HG03064 (cell line): ENCODE measurements around the gene SBK3.
"Not testable (repeated sequence)": the region's sequence is repeated elsewhere in the genome, so short reads cannot be mapped to it uniquely, and the experiment has no call there.

Experiments used
- ATAC-seq: cut with Tn5 transposase; IDR thresholded peaks from one replicate; pipeline ENCODE4 v1.9.1; 2021; ENCODE audit warnings: low read depth; ENCODE audit not compliant: unreplicated experiment

The SBK3 gene

GRCh38 chr19:55543567-55543966 lies 1.8 kb downstream of the SBK3 start:
- ATAC-seq, result no peak

- no peak for ATAC-seq
Observed at GRCh38 chr19:55542292-55542855, 3.0 kb downstream of the SBK3 start.

GRCh38 chr19:55541091-55541490 lies 4.3 kb downstream of the SBK3 start:
- ATAC-seq, result no peak

- ATAC-seq, result no peak
Observed at GRCh38 chr19:55540619-55541018, 4.7 kb downstream of the SBK3 start.

- no peak for ATAC-seq
Observed at GRCh38 chr19:55539090-55539984, 6.0 kb downstream of the SBK3 start.

- no peak for ATAC-seq
Observed at GRCh38 chr19:55538132-55538531, 7.2 kb downstream of the SBK3 start.

GRCh38 chr19:55537741-55538111 lies 7.6 kb downstream of the SBK3 start:
- ATAC-seq, result no peak

GRCh38 chr19:55536951-55537740 lies 8.2 kb downstream of the SBK3 start, which contains the start of gene SBK2:
TSS of gene SBK2 (minus strand) at chr19:55537133. CDS start at chr19:55536294, 839 bp downstream.
- ATAC-seq, result no peak

- no peak for ATAC-seq
Observed at GRCh38 chr19:55536366-55536765, 9.0 kb downstream of the SBK3 start.

GRCh38 chr19:55535965-55536350 lies 9.4 kb downstream of the SBK3 start:
- no peak for ATAC-seq

GRCh38 chr19:55535173-55535964 lies 10.0 kb downstream of the SBK3 start:
- ATAC-seq, result no peak

GRCh38 chr19:55534280-55534679 lies 11.1 kb downstream of the SBK3 start:
- not testable (repeated sequence) for ATAC-seq

GRCh38 chr19:55530996-55531395 lies 14.3 kb downstream of the SBK3 start:
- ATAC-seq, result no peak

GRCh38 chr19:55529636-55530234 lies 15.6 kb downstream of the SBK3 start:
- no peak for ATAC-seq

- no peak for ATAC-seq
Observed at GRCh38 chr19:55528030-55528803, 17.1 kb downstream of the SBK3 start.

GRCh38 chr19:55527197-55528029 lies 17.9 kb downstream of the SBK3 start:
- ATAC-seq, result no peak

- ATAC-seq, result no peak
Observed at GRCh38 chr19:55526216-55527196, 18.8 kb downstream of the SBK3 start.
